ENCODE measurements around the gene SOCS1.

GRCh38 chr16:11256661-11257130 is 692 bp upstream of the SOCS1 start:
- TF ChIP-seq, protein P1, sequence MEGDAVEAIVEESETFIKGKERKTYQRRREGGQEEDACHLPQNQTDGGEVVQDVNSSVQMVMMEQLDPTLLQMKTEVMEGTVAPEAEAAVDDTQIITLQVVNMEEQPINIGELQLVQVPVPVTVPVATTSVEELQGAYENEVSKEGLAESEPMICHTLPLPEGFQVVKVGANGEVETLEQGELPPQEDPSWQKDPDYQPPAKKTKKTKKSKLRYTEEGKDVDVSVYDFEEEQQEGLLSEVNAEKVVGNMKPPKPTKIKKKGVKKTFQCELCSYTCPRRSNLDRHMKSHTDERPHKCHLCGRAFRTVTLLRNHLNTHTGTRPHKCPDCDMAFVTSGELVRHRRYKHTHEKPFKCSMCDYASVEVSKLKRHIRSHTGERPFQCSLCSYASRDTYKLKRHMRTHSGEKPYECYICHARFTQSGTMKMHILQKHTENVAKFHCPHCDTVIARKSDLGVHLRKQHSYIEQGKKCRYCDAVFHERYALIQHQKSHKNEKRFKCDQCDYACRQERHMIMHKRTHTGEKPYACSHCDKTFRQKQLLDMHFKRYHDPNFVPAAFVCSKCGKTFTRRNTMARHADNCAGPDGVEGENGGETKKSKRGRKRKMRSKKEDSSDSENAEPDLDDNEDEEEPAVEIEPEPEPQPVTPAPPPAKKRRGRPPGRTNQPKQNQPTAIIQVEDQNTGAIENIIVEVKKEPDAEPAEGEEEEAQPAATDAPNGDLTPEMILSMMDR (IDR thresholded peaks at IDR 0.05) = no peak
- TF ChIP-seq EHF (CRISPR knock-in tag; IDR thresholded peaks at IDR 0.05) (no peak), JUN (IDR thresholded peaks at IDR 0.05) (no peak), HOXA7 (CRISPR knock-in tag; IDR thresholded peaks at IDR 0.05) (no peak)
